Stimulated activated CD8-positive, alpha-beta memory T cell treated with anti-CD3 and anti-CD28 coated beads, Interleukin-2, amount 100 ng/mL, for 48 hours (primary cell): ENCODE data around the gene TCF4.

ENCODE experiments used
- DNase-seq, 2 donors: peaks; one replicate each; pipeline ENCODE4 v3.0.0-alpha.2; 2020; ENCODE audit warnings: low read depth in 2 of 2

The TCF4 gene

GRCh38 chr18:55261253-55261652, 326.7 kb downstream of the TCF4 start:
- no peak for DNase-seq

GRCh38 chr18:55258088-55258487, 329.9 kb downstream of the TCF4 start:
- DNase-seq, result no peak

- no peak for DNase-seq
Observed at GRCh38 chr18:55256929-55257289, 331.1 kb downstream of the TCF4 start.

- DNase-seq, result no peak
Observed at GRCh38 chr18:55256226-55256928, 331.6 kb downstream of the TCF4 start.

- DNase-seq, result no peak
Observed at GRCh38 chr18:55253814-55254213, 334.2 kb downstream of the TCF4 start.

- DNase-seq, result no peak
Observed at GRCh38 chr18:55252901-55253300, 335.1 kb downstream of the TCF4 start.

- DNase-seq, result no peak
Observed at GRCh38 chr18:55252053-55252675, 335.8 kb downstream of the TCF4 start.

GRCh38 chr18:55251254-55251971, 336.6 kb downstream of the TCF4 start:
- no peak for DNase-seq

GRCh38 chr18:55250768-55251173, 337.2 kb downstream of the TCF4 start:
- DNase-seq, result no peak

GRCh38 chr18:55249550-55249949, 338.4 kb downstream of the TCF4 start:
- DNase-seq, result no peak

GRCh38 chr18:55248495-55248894, 339.5 kb downstream of the TCF4 start:
- DNase-seq, result no peak

- DNase-seq, result no peak
Observed at GRCh38 chr18:55247032-55247431, 341.0 kb downstream of the TCF4 start.

- DNase-seq, result no peak
Observed at GRCh38 chr18:55246278-55246677, 341.7 kb downstream of the TCF4 start.

GRCh38 chr18:55245211-55245614, 342.8 kb downstream of the TCF4 start:
- no peak for DNase-seq

GRCh38 chr18:55244546-55244945, 343.4 kb downstream of the TCF4 start:
- DNase-seq, result no peak

GRCh38 chr18:55243857-55244256, 344.1 kb downstream of the TCF4 start:
- DNase-seq, result no peak

GRCh38 chr18:55243255-55243654, 344.7 kb downstream of the TCF4 start:
- no peak for DNase-seq

- DNase-seq, result no peak
Observed at GRCh38 chr18:55240978-55241377, 347.0 kb downstream of the TCF4 start.

- no peak for DNase-seq
Observed at GRCh38 chr18:55239740-55240139, 348.3 kb downstream of the TCF4 start.

GRCh38 chr18:55237660-55238059, 350.3 kb downstream of the TCF4 start:
- DNase-seq, result no peak

- DNase-seq, result no peak
Observed at GRCh38 chr18:55236150-55236931, 351.7 kb downstream of the TCF4 start.

GRCh38 chr18:55235094-55235461, 352.9 kb downstream of the TCF4 start:
- no peak for DNase-seq
